Astrocyte (in vitro differentiated cells and primary cell): ENCODE data around the gene UVRAG. TPM values are rescaled to one million over a fixed set of nuclear protein-coding genes. Genes with fewer than 3 reads are reported as not detected.

Source experiments
- DNase-seq: peaks from one replicate; pipeline ENCODE4 v3.0.0-alpha.2; 2010; ENCODE audit warnings: low read depth
- FAIRE-seq: peaks from 2 replicates; lab custom pipeline; 2011; peaks lifted over from hg19 to GRCh38; lab: Jason Lieb, UNC
- H2AFZ ChIP-seq: 2 replicates; pipeline ENCODE4 v1.6.0; 2012; ENCODE audit warnings: low read depth, low read length, inconsistent platforms
- H3K27ac ChIP-seq: 2 replicates; pipeline ENCODE4 v1.5.1; 2011; ENCODE audit warnings: low read depth, low read length, inconsistent platforms
- H3K27me3 ChIP-seq: 2 replicates; pipeline ENCODE4 v1.6.0; 2011; ENCODE audit warnings: low read length, inconsistent platforms; ENCODE audit not compliant: insufficient read depth
- H3K36me3 ChIP-seq: 2 replicates; pipeline ENCODE4 v1.5.1; 2011; ENCODE audit warnings: low read length, inconsistent platforms; ENCODE audit not compliant: insufficient read depth
- H3K4me1 ChIP-seq: 2 replicates; pipeline ENCODE4 v1.5.1; 2011; ENCODE audit warnings: low read length, inconsistent platforms; ENCODE audit not compliant: insufficient read depth
- H3K4me2 ChIP-seq: 2 replicates; pipeline ENCODE4 v1.6.0; 2012; ENCODE audit warnings: low read length, inconsistent platforms
- H3K4me3 ChIP-seq: 2 replicates; pipeline ENCODE4 v1.5.1; 2011; ENCODE audit warnings: low read depth, mild to moderate bottlenecking, low read length, inconsistent platforms; ENCODE audit not compliant: insufficient read depth
- H3K79me2 ChIP-seq: 2 replicates; pipeline ENCODE4 v1.6.0; 2012; ENCODE audit warnings: mild to moderate bottlenecking, low read length, inconsistent platforms; ENCODE audit not compliant: insufficient read depth
- H3K9ac ChIP-seq: 2 replicates; pipeline ENCODE4 v1.6.0; 2012; ENCODE audit warnings: mild to moderate bottlenecking, low read length, inconsistent platforms
- H3K9me3 ChIP-seq: 2 replicates; pipeline ENCODE4 v1.5.1; 2012; ENCODE audit warnings: low read depth, mild to moderate bottlenecking, low read length, inconsistent platforms; ENCODE audit not compliant: insufficient read depth
- H4K20me1 ChIP-seq: 2 replicates; pipeline ENCODE4 v1.6.0; 2012; ENCODE audit warnings: low read length, inconsistent platforms; ENCODE audit not compliant: insufficient read depth
- H3K27ac Mint-ChIP-seq: one replicate; pipeline ENCODE4 v1.8.0; 2021; ENCODE audit warnings: mild to moderate bottlenecking, mixed read lengths; ENCODE audit not compliant: unreplicated experiment
- H3K27me3 Mint-ChIP-seq: one replicate; pipeline ENCODE4 v1.8.0; 2021; ENCODE audit warnings: low read depth, mixed read lengths; ENCODE audit not compliant: unreplicated experiment
- H3K36me3 Mint-ChIP-seq: one replicate; pipeline ENCODE4 v1.8.0; 2021; ENCODE audit warnings: low read depth, mixed read lengths; ENCODE audit not compliant: unreplicated experiment
- H3K4me1 Mint-ChIP-seq: one replicate; pipeline ENCODE4 v1.8.0; 2021; ENCODE audit warnings: low read depth, mixed read lengths; ENCODE audit not compliant: unreplicated experiment
- H3K4me3 Mint-ChIP-seq: one replicate; pipeline ENCODE4 v1.8.0; 2021; ENCODE audit warnings: mild to moderate bottlenecking, moderate library complexity, mixed read lengths; ENCODE audit not compliant: unreplicated experiment
- H3K9me3 Mint-ChIP-seq: one replicate; pipeline ENCODE4 v1.8.0; 2021; ENCODE audit warnings: mild to moderate bottlenecking, mixed read lengths; ENCODE audit not compliant: unreplicated experiment
- CTCF ChIP-seq: IDR thresholded peaks from 2 replicates; pipeline ENCODE4 v1.5.1; 2011; ENCODE audit warnings: low read depth, mild to moderate bottlenecking, inconsistent platforms, low read length, moderate library complexity; ENCODE audit not compliant: insufficient read depth
- EZH2 ChIP-seq: IDR thresholded peaks from 2 replicates; pipeline ENCODE4 v1.6.1; 2012; ENCODE audit warnings: mild to moderate bottlenecking, low read length, inconsistent platforms; ENCODE audit not compliant: insufficient read depth
- total RNA-seq: library from RNA; stranded (reverse); gene quantifications from 2 replicates; pipeline ENCODE4 v1.2.1, GENCODE V29; 2021

The UVRAG gene
- total RNA-seq, 1 donor from 2014 or later = 15.3 TPM

- Mint-ChIP-seq H3K36me3 (peaks cover under 1% of the 10 kb centered on the region), H3K4me1 (peaks cover 2% of the 10 kb centered on the region), H3K4me3 (no peak overlapping the region), H3K27ac (no peak overlapping the region), H3K9me3 (peaks cover 4% of the 10 kb centered on the region), H3K27me3 (peaks cover 36% of the 10 kb centered on the region)
- TF ChIP-seq EZH2 = no peak
- TF ChIP-seq CTCF = no peak
- Histone ChIP-seq H3K9me3 (no peaks in the 10 kb centered on the region), H3K4me3 (no peak overlapping the region), H3K36me3 (no peaks in the 10 kb centered on the region), H3K79me2 (no peaks in the 10 kb centered on the region), H3K27ac (no peak overlapping the region), H2AFZ (no peak overlapping the region), H3K4me2 (no peak overlapping the region), H3K27me3 (no peaks in the 10 kb centered on the region), H4K20me1 (no peaks in the 10 kb centered on the region), H3K9ac (no peak overlapping the region), H3K4me1 (no peaks in the 10 kb centered on the region)
- no peak for DNase-seq
- no peak for FAIRE-seq
Measured at GRCh38 chr11:76179147-76179546, 364.1 kb downstream of the UVRAG start.

- Histone ChIP-seq H3K4me1 (no peaks in the 10 kb centered on the region), H3K4me2 (no peak overlapping the region), H3K4me3 (no peak overlapping the region), H3K9me3 (no peaks in the 10 kb centered on the region), H3K9ac (no peak overlapping the region), H3K27ac (no peak overlapping the region), H4K20me1 (no peaks in the 10 kb centered on the region), H3K27me3 (no peaks in the 10 kb centered on the region), H3K79me2 (no peaks in the 10 kb centered on the region), H3K36me3 (no peaks in the 10 kb centered on the region), H2AFZ (no peak overlapping the region)
- H3K27ac Mint-ChIP-seq = no peak overlapping the region
- peaks cover 8% of the 10 kb centered on the region for H3K4me1 Mint-ChIP-seq
- DNase-seq (no peak), FAIRE-seq (no peak)
- no peaks in the 10 kb centered on the region for H3K9me3 Mint-ChIP-seq
- H3K36me3 Mint-ChIP-seq = peaks cover 3% of the 10 kb centered on the region
- H3K4me3 Mint-ChIP-seq = no peak overlapping the region
- TF ChIP-seq CTCF = no peak
- no peak for TF ChIP-seq EZH2
- peaks cover 31% of the 10 kb centered on the region for H3K27me3 Mint-ChIP-seq
Measured at GRCh38 chr11:76181371-76181770, 366.4 kb downstream of the UVRAG start.

- Histone ChIP-seq H3K4me3 (no peak overlapping the region), H3K9ac (no peak overlapping the region), H4K20me1 (no peaks in the 10 kb centered on the region), H3K36me3 (no peaks in the 10 kb centered on the region), H3K9me3 (no peaks in the 10 kb centered on the region), H3K4me1 (no peaks in the 10 kb centered on the region), H3K4me2 (no peak overlapping the region), H3K27ac (no peak overlapping the region), H3K27me3 (no peaks in the 10 kb centered on the region), H2AFZ (no peak overlapping the region), H3K79me2 (no peaks in the 10 kb centered on the region)
- Mint-ChIP-seq H3K9me3 (no peaks in the 10 kb centered on the region), H3K4me3 (no peak overlapping the region), H3K4me1 (peaks cover 8% of the 10 kb centered on the region), H3K27ac (no peak overlapping the region), H3K27me3 (peaks cover 28% of the 10 kb centered on the region), H3K36me3 (peaks cover 7% of the 10 kb centered on the region)
- DNase-seq (no peak), FAIRE-seq (no peak)
- TF ChIP-seq EZH2 (no peak), CTCF (no peak)
Measured at GRCh38 chr11:76184551-76184993, 369.6 kb downstream of the UVRAG start.
